ENCODE results near the gene NTN4.
"Not testable (repeated sequence)": the region's sequence is repeated elsewhere in the genome, so short reads cannot be mapped to it uniquely, and the experiment has no call there.

GRCh38 chr12:95735728-95736127, 54.8 kb downstream of the NTN4 start:
- not testable (repeated sequence) for TF ChIP-seq CTCF (optimal IDR thresholded peaks at IDR 0.05 in 1 of 3, IDR thresholded peaks at IDR 0.05 in 1 of 3, conservative IDR thresholded peaks at IDR 0.05 in 1 of 3; ENCODE audit: extremely low read depth in 1 of 3, insufficient read depth in 2 of 3, low read length in 3 of 3); EZH2 (IDR thresholded peaks at IDR 0.05; ENCODE audit: low read length)
